MV-4-11 (cell line): ENCODE results near the gene KCNIP1.

Experiments used
- DNase-seq: peaks from one replicate; lab custom pipeline; 2025; lab: John Stamatoyannopoulos, UW

KCNIP1 gene

DNA sequence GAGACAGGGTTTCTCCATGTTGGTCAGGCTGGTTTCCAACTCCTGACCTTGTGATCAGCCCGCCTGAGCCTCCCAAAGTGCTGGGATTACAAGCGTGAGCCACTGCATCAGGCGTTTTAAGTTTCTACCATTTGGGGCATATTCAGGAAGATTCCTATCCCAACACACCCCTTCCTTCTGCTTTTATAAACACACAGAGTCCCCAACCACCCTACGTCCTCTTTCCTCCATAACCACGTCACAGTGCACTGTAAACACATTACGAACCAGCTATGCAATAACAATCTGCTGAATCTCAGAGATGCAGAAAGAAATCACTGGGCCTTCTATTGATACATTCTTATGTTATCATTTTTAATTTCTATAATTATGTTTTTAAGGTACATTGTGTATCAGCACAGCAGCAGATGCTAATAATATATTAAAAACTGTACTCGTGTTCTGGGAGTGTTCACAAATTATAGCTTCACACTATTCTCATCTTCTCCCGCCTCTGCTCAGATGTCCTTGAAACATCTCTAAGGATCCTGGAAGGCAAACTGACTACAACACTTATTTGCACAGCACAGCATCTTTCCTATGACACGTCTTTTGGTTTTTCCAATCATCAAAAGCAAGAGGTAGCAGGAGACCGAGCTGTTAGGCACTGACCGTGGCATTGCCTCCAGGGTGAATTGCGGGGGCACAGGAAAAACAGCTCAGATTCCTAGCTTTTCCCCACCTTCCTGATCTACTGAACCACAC lies 60.2 kb downstream of the KCNIP1 start:
- no peak for DNase-seq

DNA sequence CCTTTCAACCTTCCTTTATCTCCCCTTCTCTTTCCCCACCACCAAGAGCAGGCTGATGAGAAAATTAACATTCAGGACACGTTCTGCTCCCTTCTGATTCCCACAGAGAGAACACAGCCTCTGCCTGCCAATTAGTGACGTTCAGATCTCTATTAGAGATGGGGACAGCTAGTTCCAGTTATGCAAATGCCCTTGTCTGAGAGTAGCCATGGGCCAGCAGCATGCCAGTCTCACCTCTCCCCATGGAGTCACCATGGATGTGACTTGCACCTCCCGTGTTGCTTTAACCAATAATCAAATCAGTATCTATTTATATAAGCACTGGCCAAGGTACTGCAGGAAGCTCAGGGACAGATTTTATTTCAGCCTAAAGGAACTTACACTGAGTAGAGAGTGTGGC lies 61.3 kb downstream of the KCNIP1 start:
- DNase-seq: no peak

DNA sequence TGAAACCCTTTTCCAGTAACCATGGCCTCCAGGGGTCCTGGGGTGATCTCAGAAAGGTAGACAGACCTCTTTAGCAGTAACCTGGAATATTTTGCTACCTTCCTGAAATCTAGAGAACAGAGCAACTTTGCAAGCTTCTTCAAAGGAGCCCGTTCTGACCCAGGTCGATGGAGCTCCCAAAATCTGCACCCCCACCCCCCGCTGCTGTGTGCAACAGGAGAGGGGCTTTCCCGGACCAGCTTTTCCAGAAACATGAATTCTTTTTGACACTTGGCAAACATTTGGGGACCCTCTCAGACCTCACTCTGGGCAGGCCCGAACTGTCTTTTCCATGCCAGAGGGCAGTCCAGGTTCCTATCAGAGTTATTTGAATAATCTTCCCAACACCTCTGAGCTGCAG lies 65.3 kb downstream of the KCNIP1 start:
- no peak for DNase-seq

DNA sequence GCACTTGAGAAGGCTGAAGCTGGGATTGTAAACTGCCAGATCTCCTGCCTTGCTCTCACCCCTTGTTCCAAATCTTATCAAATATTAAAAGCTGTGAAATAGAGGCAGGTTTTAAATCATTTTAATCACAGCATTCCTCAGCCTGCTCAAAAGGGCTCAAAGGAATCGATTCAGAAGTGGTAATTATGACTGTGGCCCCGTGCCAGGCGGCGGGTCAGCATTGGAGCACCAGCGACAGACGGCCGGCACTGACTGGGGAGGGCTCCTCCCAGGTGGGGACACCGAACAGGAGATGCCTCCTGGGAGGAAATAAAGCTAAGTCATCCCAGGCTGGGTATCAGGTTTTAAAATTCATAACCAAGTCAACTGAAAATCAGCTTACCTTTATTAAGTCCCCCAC lies 66.7 kb downstream of the KCNIP1 start:
- no peak for DNase-seq

DNA sequence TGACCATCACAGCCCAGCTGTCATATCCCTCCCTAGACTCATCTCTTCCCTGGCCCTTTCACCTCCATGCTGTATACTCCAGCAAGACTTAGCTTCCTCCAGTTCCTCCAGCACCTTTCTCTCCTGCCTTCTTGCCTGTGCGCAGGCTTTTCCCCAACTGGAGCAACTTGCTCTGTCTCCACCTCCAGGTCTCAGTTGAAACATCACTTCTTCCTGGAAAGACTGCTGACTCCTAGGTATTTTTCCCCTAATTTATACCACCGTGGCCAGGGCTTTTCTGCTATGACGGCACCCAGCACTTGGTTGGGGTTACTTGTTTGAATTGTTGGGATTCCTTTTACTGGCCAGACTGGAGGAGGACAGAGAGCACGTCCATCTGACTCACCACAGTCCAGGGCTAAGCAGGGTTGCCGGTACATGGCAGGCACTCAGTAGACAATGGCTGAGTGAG lies 67.5 kb downstream of the KCNIP1 start:
- DNase-seq: no peak

DNA sequence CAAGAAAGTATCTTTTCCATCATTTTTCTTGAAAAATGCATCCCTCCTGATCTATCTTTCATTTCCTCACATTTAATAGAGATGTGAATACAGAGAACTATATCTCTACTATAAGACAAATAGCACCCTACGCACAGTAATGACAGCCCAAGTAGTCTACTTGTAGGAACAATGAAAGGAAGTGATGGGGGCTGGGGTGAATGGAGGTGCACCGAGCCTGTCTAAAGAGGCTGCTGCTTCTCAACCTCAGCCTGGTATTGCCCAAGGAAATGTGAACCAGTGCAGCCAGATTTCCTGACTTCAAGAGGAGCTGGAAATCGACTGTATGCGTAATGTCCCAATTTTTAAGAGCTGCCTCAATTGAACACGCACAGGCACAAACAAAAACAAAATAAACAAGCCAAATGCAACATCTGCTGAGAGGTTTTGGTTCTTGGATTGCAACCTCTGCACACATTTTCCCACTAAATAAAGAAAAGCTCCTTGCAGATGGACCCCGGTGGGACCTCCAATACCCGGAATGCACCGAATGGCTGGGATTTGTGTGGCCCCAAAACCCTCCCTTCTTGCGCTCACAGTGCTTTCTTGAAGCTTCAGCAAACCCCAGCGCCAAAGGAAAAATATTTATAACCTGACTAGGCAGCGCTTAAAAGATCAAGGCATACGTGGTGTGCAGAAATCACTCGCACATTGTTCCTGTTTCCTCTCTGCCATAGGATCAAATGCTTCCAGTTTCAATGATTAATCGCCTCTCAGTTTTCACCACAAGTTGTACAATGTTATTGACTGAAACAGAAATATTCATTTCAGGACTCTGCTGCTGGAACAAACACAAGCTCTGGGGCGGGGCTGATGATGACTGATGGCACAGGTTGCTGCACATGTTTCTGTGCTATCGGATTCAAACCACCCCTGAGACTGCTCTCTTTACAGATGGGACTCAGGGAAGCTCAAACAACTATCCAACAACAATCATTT lies 68.3 kb downstream of the KCNIP1 start:
- peak; percentile 65 for DNase-seq

DNA sequence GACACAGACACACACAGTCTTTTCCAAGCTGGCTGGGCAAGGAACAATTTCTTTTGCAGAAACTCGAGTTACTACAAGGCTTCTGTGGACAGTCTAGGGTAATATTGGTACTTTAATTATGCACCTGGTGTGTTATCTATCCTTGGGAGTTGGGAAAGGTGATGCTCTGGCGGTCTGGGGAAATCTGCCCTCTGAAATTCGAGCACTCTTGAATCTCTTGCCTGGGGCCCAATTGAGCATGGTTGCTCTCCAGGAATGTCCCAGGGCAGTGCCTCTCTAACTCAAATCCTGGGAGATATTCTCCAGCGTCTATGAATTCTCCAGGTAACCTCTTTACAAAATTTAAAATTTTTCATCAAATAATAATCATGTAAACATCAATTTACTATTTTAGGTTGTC lies 69.3 kb downstream of the KCNIP1 start:
- DNase-seq: no peak

DNA sequence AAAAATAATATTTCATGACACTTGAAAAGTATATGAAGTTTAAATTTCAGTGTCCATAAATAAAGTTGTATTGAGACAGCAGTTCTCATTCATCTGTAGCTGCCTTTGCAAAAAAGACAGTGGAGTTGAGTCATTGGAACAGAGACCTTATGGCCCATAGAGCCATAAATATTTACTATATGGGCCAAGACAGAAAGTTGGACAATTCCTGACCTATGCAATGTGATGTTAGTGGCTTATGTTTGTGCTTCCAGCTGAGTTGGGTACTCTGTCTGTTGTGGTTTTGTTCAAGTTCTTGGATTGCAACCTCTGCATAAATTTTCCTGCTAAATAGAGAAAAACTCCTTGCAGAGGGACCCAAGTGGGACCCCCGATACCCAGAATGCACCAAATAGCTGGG lies 69.8 kb downstream of the KCNIP1 start:
- no peak for DNase-seq

DNA sequence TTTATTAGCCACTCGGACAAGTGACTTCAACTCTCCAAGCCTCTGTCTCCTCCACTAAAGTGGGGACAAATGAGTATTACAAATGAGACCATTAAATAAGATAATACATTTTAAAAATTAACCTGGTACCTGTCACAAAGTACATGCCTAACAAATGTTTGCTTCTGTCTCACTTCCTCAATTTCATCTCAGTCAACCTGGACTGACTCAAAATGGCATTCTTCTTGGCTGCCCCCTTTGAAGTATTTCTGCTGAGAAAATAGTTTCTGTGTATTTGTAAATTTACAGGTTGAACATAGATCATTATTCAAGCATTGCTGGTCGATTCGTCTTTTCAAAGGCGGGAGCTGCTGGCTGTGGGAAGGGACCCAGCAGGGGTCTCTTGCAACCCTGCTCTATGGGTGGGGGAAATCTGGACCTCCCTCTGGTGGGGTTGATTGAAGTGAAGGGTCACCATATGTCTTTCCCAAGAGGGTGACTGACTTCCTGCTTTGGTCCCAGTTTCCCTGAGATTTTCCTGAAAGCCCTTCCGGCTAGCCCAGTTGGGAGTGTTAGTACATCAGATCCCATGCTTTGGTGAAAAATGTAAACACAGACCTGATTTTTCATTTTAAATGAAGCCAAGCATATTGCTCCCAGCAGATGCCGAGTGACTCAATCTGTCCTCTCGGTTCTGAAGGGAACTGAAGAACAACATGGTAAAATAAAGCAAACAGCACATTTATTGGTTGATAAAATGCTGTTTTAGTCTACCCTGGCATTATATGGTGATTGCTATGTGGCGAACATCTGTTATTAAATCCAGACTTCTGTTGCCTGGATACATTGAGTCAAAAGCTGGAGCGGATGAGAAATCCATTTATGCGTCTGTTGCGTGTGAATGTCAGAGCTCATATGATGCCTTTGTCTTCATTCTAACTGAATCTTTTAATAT lies 73.0 kb downstream of the KCNIP1 start:
- DNase-seq: no peak

DNA sequence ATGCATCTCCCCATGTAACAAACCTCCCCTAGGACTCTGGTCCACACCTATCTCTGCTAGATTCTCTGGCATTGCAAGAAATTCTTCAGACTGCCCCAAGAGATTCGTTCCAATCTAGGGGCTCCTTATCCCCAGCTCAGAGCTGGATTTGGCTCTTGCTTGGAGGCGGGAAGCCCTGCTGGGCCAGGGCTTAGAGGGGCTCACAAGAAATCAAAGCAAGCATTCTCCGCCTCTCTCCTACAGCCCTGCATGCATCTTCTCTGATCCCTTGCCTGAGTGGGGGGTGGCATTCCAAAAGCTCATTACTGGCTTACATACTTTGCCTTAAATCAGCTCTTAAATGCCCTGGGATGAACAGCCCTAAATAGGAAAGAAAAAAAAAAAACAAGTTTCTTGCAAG lies 75.8 kb downstream of the KCNIP1 start:
- DNase-seq: no peak

DNA sequence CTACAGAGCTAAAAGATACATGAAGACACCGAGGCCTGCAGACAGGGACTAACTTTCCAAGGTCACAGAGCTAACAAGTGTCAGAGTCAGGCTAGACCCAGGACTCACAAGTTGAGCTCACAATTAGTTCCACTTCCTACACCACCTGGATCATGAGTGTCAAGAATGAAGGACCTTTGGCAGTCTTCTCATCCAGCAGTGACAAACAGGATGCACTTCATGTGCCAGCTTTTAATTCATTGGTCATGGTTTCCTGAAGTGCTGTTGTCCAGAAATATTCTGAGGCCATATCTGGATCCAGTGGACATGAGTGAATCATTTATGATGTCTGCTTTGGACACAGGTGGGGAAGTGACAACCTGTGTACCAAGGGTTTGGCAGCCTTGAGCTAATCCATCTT lies 77.4 kb downstream of the KCNIP1 start:
- DNase-seq: no peak

DNA sequence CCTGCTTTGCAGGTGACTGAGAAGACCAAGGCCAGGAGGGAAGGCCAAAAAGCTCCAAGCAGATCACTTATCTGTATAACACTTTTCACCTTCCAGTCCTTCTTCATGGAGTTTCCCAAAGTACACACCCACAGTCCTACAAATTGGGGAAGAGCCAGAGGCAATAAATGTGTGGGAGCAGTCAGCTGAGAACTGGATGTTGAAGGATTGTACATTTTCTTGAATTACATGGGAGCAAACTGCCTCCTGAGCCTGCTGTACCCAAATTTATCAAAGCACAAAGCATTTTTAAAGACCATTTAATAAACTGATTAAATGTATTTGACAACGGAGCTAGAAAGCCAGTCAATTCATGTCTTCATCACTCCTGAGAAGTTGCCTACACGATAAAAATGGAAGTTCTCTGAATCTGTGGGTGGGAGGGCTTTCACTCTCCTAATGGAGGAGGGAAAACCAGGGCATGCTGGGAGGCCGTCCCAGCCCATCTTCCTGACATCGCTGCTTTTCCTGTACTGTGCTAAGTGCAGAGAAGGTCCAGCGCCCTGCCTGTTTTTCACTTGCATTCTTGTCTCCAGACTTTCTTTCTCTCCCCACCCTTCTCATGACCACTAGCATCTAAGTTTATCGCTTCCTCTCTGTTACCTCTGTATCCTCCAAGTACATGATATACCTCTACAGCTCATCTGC lies 79.0 kb downstream of the KCNIP1 start:
- DNase-seq: no peak

DNA sequence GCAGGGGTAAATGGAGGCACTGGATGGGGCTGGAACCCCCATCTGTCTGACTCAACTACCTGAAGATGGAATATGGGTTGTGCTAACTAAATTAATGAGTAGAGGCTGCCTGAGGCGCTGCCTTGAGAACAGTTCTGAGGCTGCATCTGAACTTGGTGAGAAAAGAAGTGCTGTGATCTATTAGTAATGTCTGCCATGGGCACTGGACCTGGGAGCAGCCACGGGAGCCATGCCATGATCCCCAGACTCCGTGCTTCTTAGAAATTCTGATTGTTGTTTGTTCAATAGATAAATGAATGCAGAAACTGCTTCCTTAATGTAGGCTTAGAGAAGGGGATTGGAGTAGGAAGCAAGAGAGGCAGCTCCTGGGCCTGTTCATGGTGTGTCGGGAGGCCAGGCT lies 80.2 kb downstream of the KCNIP1 start:
- DNase-seq: no peak

DNA sequence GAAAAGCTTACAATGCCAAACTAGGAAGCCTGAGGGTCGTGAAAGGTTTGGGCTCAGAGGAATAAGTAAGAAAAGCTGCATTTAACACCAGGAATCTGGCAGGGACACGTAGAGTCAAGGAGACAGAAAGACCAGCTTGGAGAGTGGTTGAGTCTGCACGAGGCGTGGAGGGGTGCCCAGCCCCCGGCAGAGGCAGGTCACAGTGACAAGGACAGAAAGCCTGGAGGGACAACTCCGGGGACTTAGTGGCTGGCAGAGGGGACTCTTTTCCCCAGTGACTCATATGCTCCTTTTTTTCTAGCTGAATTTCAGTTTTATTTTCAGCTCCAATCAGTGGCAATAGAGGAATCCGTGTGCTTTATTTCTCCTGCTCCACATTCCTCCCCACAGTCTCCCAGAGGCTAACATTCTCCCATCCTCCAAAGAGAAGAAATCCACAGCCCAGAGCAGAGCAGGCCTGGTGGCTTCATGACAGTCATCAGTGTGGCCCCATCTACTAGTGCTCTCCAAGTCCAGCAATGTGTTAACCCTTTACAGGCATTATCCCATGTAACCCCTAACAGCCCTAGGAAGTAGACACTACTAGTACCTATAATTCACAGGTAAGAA lies 80.7 kb downstream of the KCNIP1 start:
- DNase-seq: no peak

DNA sequence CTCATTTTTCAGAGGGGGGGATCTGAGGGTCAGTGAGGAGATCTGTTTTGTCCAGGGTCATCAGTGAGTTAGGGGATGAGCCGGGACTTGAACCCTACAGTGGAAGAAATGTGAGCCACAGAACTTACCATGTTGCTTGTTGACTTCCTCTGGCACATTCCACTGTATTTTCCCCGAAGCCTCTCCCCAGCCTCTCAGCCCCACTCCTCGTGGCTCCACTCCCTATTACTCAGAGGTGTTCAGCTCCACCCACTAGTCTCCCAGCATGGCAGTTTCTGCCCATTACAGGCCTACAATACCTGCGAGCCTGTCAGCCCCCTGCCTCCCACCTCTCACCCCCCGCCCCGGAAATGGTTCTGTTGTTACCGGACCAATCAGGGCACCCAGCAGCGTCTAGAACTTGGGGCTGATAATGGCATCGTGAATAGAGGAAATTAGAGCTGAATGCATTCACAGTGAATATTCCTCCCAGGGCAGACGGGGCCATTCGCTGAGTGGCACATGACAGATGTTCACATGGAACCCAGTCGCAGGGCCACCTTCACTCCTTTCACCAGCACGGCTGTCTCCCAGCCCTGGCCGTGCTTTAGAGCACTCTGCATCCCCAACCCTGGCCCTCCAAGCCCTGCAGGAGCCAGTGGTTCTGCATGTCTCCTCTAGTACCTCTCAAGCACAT lies 81.6 kb downstream of the KCNIP1 start:
- no peak for DNase-seq

DNA sequence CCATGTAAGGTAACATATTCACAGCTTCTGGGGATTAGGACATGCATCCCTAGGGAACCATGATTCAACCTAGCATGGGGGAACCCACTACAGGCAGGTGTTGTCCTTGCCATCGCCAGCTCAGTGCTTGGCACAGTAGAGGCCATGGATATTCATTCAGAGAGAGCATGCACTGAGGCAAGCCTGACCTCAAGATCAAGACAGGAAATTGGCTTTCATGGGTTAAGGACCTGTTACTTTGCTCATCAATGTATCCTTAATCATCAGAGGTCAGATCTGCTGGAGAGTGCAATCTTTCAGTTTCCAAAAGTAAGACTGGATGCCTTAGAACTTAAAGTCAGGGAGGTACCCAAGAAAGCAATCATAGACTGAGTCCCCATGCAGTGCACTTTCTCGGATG lies 84.0 kb downstream of the KCNIP1 start:
- no peak for DNase-seq

DNA sequence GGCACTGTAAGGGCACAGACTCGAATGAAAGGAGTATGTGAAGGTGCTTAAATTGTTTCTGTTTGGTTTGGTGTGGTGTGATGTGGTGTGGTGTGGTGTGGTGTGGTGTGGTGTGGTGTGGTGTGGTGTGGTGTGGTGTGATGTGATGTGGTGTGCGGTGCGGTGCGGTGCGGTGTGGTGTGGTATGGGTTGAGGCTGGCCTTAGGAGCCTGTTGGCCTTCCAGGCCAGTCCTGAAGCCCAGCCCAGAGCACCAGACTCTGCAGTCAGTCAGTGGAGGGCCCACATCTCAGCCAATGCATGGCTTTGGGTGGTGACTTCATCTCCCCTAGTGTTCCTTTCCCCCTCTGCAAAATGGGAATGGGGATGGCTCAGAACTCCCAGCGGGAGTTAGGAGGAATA lies 85.8 kb downstream of the KCNIP1 start:
- DNase-seq: no peak

DNA sequence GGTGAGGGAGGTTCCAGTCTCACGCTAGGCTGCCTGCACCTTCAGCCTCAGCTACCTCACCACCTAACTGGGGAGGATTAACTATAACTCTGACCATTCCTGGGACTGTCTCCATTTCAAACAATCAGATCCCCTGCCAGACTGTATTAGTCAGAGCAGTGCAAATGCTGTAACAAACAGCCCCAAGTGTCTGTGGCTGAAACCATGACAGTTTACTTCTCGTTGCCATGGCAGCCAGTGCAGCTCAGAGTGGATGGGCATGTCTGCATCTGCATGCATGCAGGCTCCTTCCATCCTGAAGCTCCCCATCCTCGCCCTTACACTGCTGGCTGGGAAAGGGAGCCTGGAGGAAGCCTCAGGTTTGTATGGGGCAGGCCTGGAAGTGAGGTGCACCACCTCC lies 86.7 kb downstream of the KCNIP1 start:
- no peak for DNase-seq

DNA sequence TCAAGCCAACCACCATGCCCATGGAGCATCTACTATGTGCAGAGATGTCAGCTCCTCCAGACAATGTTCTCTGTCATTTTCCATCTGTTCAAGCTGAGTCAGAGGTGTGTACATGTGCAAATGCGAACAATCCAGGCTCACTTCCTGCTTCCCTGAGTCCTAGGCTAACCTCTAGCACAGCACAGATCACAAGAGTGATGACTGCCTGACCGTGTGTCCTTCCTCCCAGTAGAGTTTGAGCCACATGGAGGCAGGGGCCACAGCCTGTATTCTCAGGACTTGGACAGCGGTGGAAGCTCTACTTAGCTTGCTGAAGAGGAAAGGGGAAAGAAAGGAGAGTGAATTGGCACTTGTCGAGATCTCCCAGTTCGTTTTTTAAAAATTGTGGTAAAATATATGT lies 87.2 kb downstream of the KCNIP1 start:
- DNase-seq: no peak

DNA sequence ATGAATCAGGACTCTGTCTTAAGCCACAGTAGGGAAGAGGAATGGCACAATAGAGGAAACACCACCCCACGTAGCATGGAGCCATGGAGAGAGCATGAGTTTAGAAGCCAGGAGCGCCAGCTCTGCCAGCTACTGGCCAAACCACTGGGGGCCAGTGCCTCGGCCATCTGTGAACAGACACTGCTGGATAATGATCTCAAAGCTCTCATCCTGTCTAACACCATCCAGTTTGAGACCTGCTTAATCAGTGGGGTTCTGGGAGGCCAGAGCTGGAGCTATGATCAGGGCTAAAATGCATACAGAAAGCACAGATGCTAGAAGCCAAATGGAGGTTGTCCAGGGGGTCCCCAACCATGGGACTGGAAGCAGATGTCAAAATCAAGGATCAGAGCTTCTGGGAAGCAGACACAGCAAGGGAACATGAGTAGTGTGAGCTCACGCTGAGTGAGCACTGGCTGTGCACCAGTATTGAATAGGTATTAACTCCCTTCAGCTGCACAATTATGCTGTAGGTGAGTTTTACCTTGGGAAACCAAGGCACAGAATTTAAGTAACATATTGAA lies 92.7 kb downstream of the KCNIP1 start:
- DNase-seq: no peak
